Measurements from ENCODE around the gene VGLL4.

Gene VGLL4

GRCh38 chr3:11625376-11626083 is 18.2 kb downstream of the VGLL4 start:
- no peak for DNase-seq

GRCh38 chr3:11624704-11625375 is 18.9 kb downstream of the VGLL4 start:
- DNase-seq: no peak

- no peak for DNase-seq
These were observed 19.6 kb downstream of the VGLL4 start for GRCh38 chr3:11624161-11624560.

- no peak for DNase-seq
These were observed 20.8 kb downstream of the VGLL4 start for GRCh38 chr3:11622586-11623550.

- DNase-seq: no peak
These were observed 22.6 kb downstream of the VGLL4 start for GRCh38 chr3:11621077-11621476.

GRCh38 chr3:11619946-11620652 is 23.6 kb downstream of the VGLL4 start:
- no peak for DNase-seq

GRCh38 chr3:11619461-11619860 is 24.3 kb downstream of the VGLL4 start:
- DNase-seq: no peak

- DNase-seq: peak; percentile 45
These were observed 24.8 kb downstream of the VGLL4 start for GRCh38 chr3:11618904-11619303.

GRCh38 chr3:11616551-11616950 is 27.2 kb downstream of the VGLL4 start:
- DNase-seq: no peak

GRCh38 chr3:11613851-11614487 is 29.7 kb downstream of the VGLL4 start:
- no peak for DNase-seq

GRCh38 chr3:11613319-11613718 is 30.4 kb downstream of the VGLL4 start:
- DNase-seq: no peak

GRCh38 chr3:11612515-11613188 is 31.1 kb downstream of the VGLL4 start:
- no peak for DNase-seq

- DNase-seq: no peak
These were observed 32.3 kb downstream of the VGLL4 start for GRCh38 chr3:11611341-11611799.

GRCh38 chr3:11610700-11611275 is 32.9 kb downstream of the VGLL4 start:
- no peak for DNase-seq

- no peak for DNase-seq
These were observed 33.6 kb downstream of the VGLL4 start for GRCh38 chr3:11610044-11610671.

GRCh38 chr3:11609481-11609880 is 34.2 kb downstream of the VGLL4 start:
- no peak for DNase-seq

- DNase-seq: no peak
These were observed 35.9 kb downstream of the VGLL4 start for GRCh38 chr3:11607816-11608215.

- DNase-seq: no peak
These were observed 36.8 kb downstream of the VGLL4 start for GRCh38 chr3:11606865-11607440.

GRCh38 chr3:11606090-11606784 is 37.5 kb downstream of the VGLL4 start:
- no peak for DNase-seq

GRCh38 chr3:11605398-11605797 is 38.3 kb downstream of the VGLL4 start:
- no peak for DNase-seq
